CD4-positive, CD25-positive, alpha-beta regulatory T cell (primary cell): ENCODE results near the gene F2R. TPM values are rescaled to one million over a fixed set of nuclear protein-coding genes. Genes with fewer than 3 reads are reported as not detected.

Source experiments
- ATAC-seq, 2 donors: fragments of 150-1000 bp; cut with Tn5 transposase; one replicate each; pipeline ENCODE4 v1.10.0; 2021; ENCODE audit warnings: low read depth in 2 of 2, moderate number of reproducible peaks in 2 of 2, moderate library complexity in 1 of 2
- DNase-seq, 3 donors: peaks; one replicate each; pipeline versions ENCODE4 v3.0.0 to v3.0.0-alpha.2; 2012 to 2022; ENCODE audit warnings: mixed read lengths in 1 of 3
- H3K27ac ChIP-seq: one replicate; pipeline ENCODE4 v1.7.0; 2013; ENCODE audit warnings: mild to moderate bottlenecking, low read length; ENCODE audit not compliant: insufficient read depth, poor library complexity, severe bottlenecking
- H3K27me3 ChIP-seq: one replicate; pipeline ENCODE4 v1.7.0; 2013; ENCODE audit warnings: low read length; ENCODE audit not compliant: control insufficient read depth, insufficient read depth
- H3K36me3 ChIP-seq: one replicate; pipeline ENCODE4 v1.7.0; 2013; ENCODE audit warnings: mild to moderate bottlenecking, low read length, moderate library complexity; ENCODE audit not compliant: control insufficient read depth, insufficient read depth
- H3K4me1 ChIP-seq: 2 replicates; pipeline ENCODE4 v1.7.0; 2013; ENCODE audit warnings: mild to moderate bottlenecking, low read length; ENCODE audit not compliant: insufficient read depth, control insufficient read depth, poor library complexity, severe bottlenecking
- H3K4me3 ChIP-seq: one replicate; pipeline ENCODE4 v1.7.0; 2013; ENCODE audit warnings: low read depth, mild to moderate bottlenecking, low read length, moderate library complexity
- H3K9me3 ChIP-seq, 2 experiments: 1 replicate in 1 of 2; 2 replicates in 1 of 2; pipeline ENCODE4 v1.7.0; 2013; ENCODE audit warnings: low read length in 2 of 2, mild to moderate bottlenecking in 1 of 2, moderate library complexity in 1 of 2; ENCODE audit not compliant: control insufficient read depth in 2 of 2
- H3K27ac Mint-ChIP-seq, 3 donors: one replicate each; pipeline ENCODE4 v1.8.0; 2020 to 2022; ENCODE audit warnings: mild to moderate bottlenecking in 3 of 3, mixed read lengths in 3 of 3, moderate library complexity in 2 of 3
- H3K27me3 Mint-ChIP-seq: one replicate; pipeline ENCODE4 v1.8.0; 2022; ENCODE audit warnings: mild to moderate bottlenecking, mixed read lengths
- H3K36me3 Mint-ChIP-seq: one replicate; pipeline ENCODE4 v1.8.0; 2020; ENCODE audit warnings: mixed read lengths
- H3K4me1 Mint-ChIP-seq, 4 donors: one replicate each; pipeline ENCODE4 v1.8.0; 2020 to 2022; ENCODE audit warnings: mixed read lengths in 4 of 4, mild to moderate bottlenecking in 1 of 4
- H3K4me3 Mint-ChIP-seq, 4 donors: one replicate each; pipeline ENCODE4 v1.8.0; 2020 to 2022; ENCODE audit warnings: mild to moderate bottlenecking in 4 of 4, mixed read lengths in 4 of 4, moderate library complexity in 3 of 4
- H3K9me3 Mint-ChIP-seq, 7 donors: one replicate each; pipeline ENCODE4 v1.8.0; 2020 to 2022; ENCODE audit warnings: mixed read lengths in 7 of 7, mild to moderate bottlenecking in 3 of 7, moderate library complexity in 2 of 7
- polyA plus RNA-seq, 4 donors: library from polyadenylated mRNA; unstranded; fragments of 300-500 nt; fragmentation: Illumina TruSeq; gene quantifications; one replicate each; pipeline ENCODE4 v1.2.3, GENCODE V29; 2021
- total RNA-seq: library from RNA; stranded (reverse); gene quantifications from one replicate; pipeline ENCODE4 v1.2.3, GENCODE V29; 2022

Gene F2R
- total and polyA plus RNA-seq, 5 donors from 2014 or later = 2.1 to 6.8 (median 2.8) TPM

DNA sequence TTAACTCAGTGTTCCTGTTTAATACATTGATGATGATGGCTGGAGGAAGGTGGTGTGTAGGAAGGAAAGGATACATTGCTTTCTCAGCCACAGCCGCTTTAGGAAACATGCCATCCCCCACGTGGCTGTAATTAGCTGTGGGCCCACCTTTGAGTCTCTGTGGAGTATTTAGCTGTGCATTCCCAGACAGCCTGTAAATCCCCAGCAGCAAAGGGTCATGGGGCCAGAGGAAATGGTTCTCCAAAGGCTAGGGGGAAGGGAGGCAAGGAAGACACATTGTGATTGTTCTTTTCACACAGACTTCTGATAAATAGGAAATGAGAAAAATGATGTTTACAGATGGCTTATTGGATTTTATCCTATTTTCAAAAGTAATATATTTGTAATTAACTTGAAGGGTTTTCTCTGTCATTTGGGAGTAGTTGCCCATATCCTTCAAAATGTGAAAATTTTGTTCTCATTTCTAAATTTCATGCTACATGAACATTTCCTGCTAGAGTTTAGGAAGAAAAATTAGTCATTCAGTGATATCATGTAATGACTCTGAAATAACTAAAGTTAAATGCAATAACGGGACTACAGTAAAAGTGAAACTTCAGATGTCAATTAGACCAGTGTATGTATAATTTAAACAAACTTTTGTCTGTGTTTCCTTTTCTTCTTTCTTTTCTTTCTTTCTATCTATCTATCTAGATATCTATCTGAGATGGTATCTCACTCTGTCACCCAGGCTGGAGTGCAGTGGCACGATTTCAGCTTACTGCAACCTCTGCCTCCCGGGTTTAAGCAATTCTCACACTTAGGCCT is 24.3 kb upstream of the F2R start:
- Mint-ChIP-seq H3K27me3 (no peaks in the 10 kb centered on the region), H3K9me3 (peaks cover 0 to 1% (median 0%) of the 10 kb centered on the region in 7 donors), H3K27ac (peak overlapping the region in 2 of 3 donors; percentile 51 to 69), H3K36me3 (peaks cover 50% of the 10 kb centered on the region), H3K4me1 (peaks cover 4 to 14% (median 11%) of the 10 kb centered on the region in 4 donors), H3K4me3 (no peak overlapping the region)
- ATAC-seq (no peak), DNase-seq (no peak)
- Histone ChIP-seq H3K4me1 (no peaks in the 10 kb centered on the region), H3K4me3 (no peak overlapping the region), H3K27ac (no peak overlapping the region), H3K9me3 (no peaks in the 10 kb centered on the region), H3K36me3 (peaks cover 84% of the 10 kb centered on the region), H3K27me3 (no peaks in the 10 kb centered on the region)

DNA sequence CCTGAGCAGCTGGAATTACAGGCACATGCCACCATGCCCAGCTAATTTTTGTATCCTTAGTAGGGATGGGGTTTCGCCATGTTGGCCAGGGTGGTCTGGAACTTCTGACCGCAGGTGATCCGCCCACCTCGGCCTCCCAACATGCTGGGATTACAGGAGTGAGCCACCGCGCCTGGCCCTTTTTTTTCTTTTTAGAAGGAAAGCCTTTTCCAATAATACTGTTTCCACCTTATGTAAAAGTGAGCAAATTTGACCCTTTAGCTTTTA is 23.7 kb upstream of the F2R start:
- Histone ChIP-seq H3K27ac (no peak overlapping the region), H3K36me3 (peaks cover 85% of the 10 kb centered on the region), H3K9me3 (no peaks in the 10 kb centered on the region), H3K4me1 (no peaks in the 10 kb centered on the region), H3K4me3 (no peak overlapping the region), H3K27me3 (no peaks in the 10 kb centered on the region)
- Mint-ChIP-seq H3K27ac (peak overlapping the region in 1 of 3 donors; percentile 69), H3K36me3 (peaks cover 44% of the 10 kb centered on the region), H3K9me3 (peaks cover 0 to 1% (median 0%) of the 10 kb centered on the region in 7 donors), H3K4me3 (no peak overlapping the region), H3K27me3 (no peaks in the 10 kb centered on the region), H3K4me1 (peaks cover 4 to 14% (median 11%) of the 10 kb centered on the region in 4 donors)
- no peak for ATAC-seq
- DNase-seq = no peak

DNA sequence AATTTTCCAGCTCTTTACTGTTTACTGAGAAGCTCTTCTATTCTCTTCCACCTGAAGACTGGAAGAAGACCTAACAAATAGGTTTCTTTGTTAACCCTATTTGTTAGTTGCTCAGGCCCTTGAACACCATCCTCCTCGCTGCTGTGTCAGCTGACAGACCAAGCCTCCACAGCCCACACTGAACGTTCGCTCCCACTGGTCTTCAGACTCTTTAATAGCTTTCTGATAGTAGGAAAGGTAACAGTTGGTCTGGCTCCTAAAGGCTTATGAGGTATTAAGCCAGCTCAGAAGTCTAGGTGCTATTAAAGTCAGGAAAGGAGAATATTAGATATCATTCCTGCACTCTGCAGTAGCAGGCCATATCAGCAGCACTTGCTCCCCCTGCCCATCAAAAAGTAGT is 23.3 kb upstream of the F2R start:
- Histone ChIP-seq H3K27me3 (no peaks in the 10 kb centered on the region), H3K4me3 (no peak overlapping the region), H3K36me3 (peaks cover 85% of the 10 kb centered on the region), H3K4me1 (no peaks in the 10 kb centered on the region), H3K9me3 (no peaks in the 10 kb centered on the region), H3K27ac (no peak overlapping the region)
- no peak for DNase-seq
- Mint-ChIP-seq H3K27me3 (no peaks in the 10 kb centered on the region), H3K9me3 (peaks cover 0 to 1% (median 0%) of the 10 kb centered on the region in 7 donors), H3K36me3 (peaks cover 44% of the 10 kb centered on the region), H3K27ac (no peak overlapping the region), H3K4me3 (no peak overlapping the region), H3K4me1 (peaks cover 4 to 14% (median 11%) of the 10 kb centered on the region in 4 donors)
- ATAC-seq = no peak

DNA sequence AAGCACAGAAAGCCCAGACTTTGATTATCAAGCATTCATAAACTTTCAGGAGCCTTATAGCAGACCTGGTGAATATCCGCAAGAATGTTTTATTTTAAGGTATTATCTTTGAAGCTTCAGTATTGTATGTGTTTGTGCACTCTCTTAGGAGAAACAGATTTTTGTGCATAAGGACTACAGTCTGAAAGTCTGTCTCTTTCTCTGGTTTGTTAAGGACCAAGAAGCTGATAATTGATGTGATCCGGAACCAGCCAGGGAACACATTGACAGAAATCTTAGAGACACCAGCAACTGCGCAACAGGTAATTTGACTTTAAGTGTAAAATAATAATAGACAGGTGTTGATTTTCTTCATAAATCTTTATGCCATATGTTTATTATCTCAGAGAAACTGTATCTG is 22.8 kb upstream of the F2R start:
- ATAC-seq (no peak), DNase-seq (no peak)
- Mint-ChIP-seq H3K9me3 (peaks cover 0 to 1% (median 0%) of the 10 kb centered on the region in 7 donors), H3K4me3 (no peak overlapping the region), H3K27ac (no peak overlapping the region), H3K4me1 (peaks cover 4 to 14% (median 10%) of the 10 kb centered on the region in 4 donors), H3K36me3 (peaks cover 42% of the 10 kb centered on the region), H3K27me3 (no peaks in the 10 kb centered on the region)
- Histone ChIP-seq H3K9me3 (no peaks in the 10 kb centered on the region), H3K27ac (no peak overlapping the region), H3K4me1 (no peaks in the 10 kb centered on the region), H3K36me3 (peaks cover 86% of the 10 kb centered on the region), H3K4me3 (no peak overlapping the region), H3K27me3 (no peaks in the 10 kb centered on the region)

DNA sequence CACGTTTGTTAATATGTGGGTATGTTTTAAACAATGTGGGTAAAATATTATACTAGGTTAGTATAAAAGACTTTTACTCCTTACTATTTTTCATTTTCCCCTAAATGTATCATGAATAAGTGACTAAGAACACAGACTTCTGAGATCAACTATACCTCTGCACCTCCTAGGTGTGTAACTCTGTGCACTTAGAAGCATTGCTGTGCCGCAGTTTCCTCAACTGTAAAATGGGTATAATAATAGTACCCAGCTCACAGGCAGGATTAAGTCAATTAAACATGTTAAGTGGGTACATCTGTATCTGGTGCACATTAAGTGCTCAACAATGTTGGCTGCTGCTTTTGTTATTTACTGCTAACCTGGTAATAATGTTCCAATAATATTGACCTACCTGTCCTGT is 21.6 kb upstream of the F2R start:
- H3K9me3 ChIP-seq = no peaks in the 10 kb centered on the region
- no peak overlapping the region for H3K4me3 ChIP-seq
- H3K4me1 Mint-ChIP-seq = peaks cover 4 to 14% (median 11%) of the 10 kb centered on the region in 4 donors
- peaks cover 89% of the 10 kb centered on the region for H3K36me3 ChIP-seq
- H3K4me1 ChIP-seq = no peaks in the 10 kb centered on the region
- no peaks in the 10 kb centered on the region for H3K27me3 Mint-ChIP-seq
- DNase-seq (no peak), ATAC-seq (no peak)
- peaks cover 0 to 1% (median 0%) of the 10 kb centered on the region in 7 donors for H3K9me3 Mint-ChIP-seq
- no peaks in the 10 kb centered on the region for H3K27me3 ChIP-seq
- H3K27ac Mint-ChIP-seq = no peak overlapping the region
- H3K4me3 Mint-ChIP-seq = no peak overlapping the region
- H3K36me3 Mint-ChIP-seq = peaks cover 42% of the 10 kb centered on the region
- no peak overlapping the region for H3K27ac ChIP-seq

DNA sequence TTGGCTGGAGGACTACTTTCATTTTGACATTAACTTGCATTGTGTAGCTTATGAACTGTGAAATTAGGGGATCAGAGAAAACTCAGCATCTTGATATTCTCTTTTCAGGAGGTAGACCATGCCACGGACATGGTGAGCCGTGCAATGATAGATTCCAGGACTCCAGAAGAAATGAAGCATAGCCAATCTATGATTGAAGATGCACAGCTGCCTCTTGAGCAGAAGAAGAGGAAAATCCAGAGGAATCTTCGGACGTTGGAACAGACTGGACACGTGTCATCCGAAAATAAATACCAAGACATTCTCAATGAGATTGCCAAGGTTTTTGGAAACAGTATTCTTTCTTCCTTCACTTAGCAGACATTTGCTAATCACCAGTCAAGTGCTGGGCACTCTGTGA is 20.6 kb upstream of the F2R start:
- Histone ChIP-seq H3K27me3 (no peaks in the 10 kb centered on the region), H3K4me1 (no peaks in the 10 kb centered on the region), H3K4me3 (no peak overlapping the region), H3K27ac (no peak overlapping the region), H3K9me3 (no peaks in the 10 kb centered on the region), H3K36me3 (peaks cover 91% of the 10 kb centered on the region)
- Mint-ChIP-seq H3K27ac (no peak overlapping the region), H3K9me3 (peaks cover 0 to 1% (median 0%) of the 10 kb centered on the region in 7 donors), H3K4me1 (peaks cover 2 to 8% (median 7%) of the 10 kb centered on the region in 4 donors), H3K36me3 (peaks cover 33% of the 10 kb centered on the region), H3K27me3 (no peaks in the 10 kb centered on the region), H3K4me3 (no peak overlapping the region)
- DNase-seq (no peak), ATAC-seq (no peak)

DNA sequence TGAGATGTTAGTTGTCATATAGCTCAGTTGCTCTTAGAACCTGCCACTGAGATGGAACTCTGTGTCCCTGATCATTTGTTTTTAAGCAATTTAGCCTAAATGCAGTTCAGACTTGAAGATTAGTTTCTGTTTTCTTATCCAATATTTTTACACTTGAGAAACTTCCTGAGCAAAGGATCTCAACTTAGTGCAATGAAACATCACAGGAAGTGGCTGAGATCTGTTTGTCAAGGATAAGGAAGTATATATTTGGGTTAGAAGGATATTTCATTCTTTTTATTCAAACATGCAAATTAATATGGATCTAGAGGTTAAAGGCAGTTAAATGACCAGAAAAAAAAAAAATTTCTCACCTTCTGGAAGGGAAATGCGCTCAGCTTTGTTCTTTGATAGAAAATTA is 19.7 kb upstream of the F2R start:
- Mint-ChIP-seq H3K9me3 (peaks cover 0 to 1% (median 0%) of the 10 kb centered on the region in 7 donors), H3K27ac (peak overlapping the region in 1 of 3 donors; percentile 89), H3K4me3 (no peak overlapping the region), H3K36me3 (peaks cover 39% of the 10 kb centered on the region), H3K27me3 (no peaks in the 10 kb centered on the region), H3K4me1 (peaks cover 2 to 6% (median 4%) of the 10 kb centered on the region in 4 donors)
- H3K36me3 ChIP-seq = peaks cover 94% of the 10 kb centered on the region
- no peak overlapping the region for H3K27ac ChIP-seq
- H3K27me3 ChIP-seq = no peaks in the 10 kb centered on the region
- H3K9me3 ChIP-seq = no peaks in the 10 kb centered on the region
- ATAC-seq (no peak), DNase-seq (no peak)
- no peak overlapping the region for H3K4me3 ChIP-seq
- H3K4me1 ChIP-seq = no peaks in the 10 kb centered on the region

DNA sequence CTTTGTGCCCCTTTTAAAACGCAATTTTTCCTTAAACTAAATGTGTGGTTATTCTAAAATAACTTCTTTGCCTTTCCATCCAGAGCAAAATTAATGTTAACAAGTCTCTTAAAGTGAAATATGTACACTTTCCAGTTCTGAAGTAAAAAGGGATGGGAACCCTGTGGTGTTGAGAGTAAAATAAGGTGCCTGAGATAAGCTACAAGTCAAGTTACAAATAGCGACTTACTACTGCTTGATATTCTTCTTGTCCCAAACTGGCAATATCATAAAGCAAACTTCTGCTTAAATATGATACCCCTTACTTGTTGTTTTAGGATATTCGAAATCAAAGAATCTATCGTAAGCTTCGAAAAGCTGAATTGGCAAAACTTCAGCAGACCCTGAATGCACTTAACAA is 18.3 kb upstream of the F2R start:
- no peak overlapping the region for H3K27ac ChIP-seq
- H3K4me3 Mint-ChIP-seq = no peak overlapping the region
- H3K27me3 Mint-ChIP-seq = no peaks in the 10 kb centered on the region
- peaks cover 0 to 3% (median 0%) of the 10 kb centered on the region in 4 donors for H3K4me1 Mint-ChIP-seq
- DNase-seq (no peak), ATAC-seq (no peak)
- H3K27me3 ChIP-seq = no peaks in the 10 kb centered on the region
- no peaks in the 10 kb centered on the region for H3K4me1 ChIP-seq
- H3K27ac Mint-ChIP-seq = peak overlapping the region in 1 of 3 donors; percentile 52
- peaks cover 97% of the 10 kb centered on the region for H3K36me3 ChIP-seq
- peaks cover 0 to 1% (median 0%) of the 10 kb centered on the region in 7 donors for H3K9me3 Mint-ChIP-seq
- no peaks in the 10 kb centered on the region for H3K9me3 ChIP-seq
- no peak overlapping the region for H3K4me3 ChIP-seq
- peaks cover 45% of the 10 kb centered on the region for H3K36me3 Mint-ChIP-seq
